HG02852 (cell line): Measurements from ENCODE around the gene OTOL1.

Experiments
- ATAC-seq: cut with Tn5 transposase; IDR thresholded peaks from one replicate; pipeline ENCODE4 v1.9.1; 2021; ENCODE audit warnings: mild to moderate bottlenecking, moderate library complexity; ENCODE audit not compliant: unreplicated experiment

Gene OTOL1

GRCh38 chr3:161531930-161532329 lies 35.3 kb downstream of the OTOL1 start:
- no peak for ATAC-seq

- ATAC-seq = peak; percentile 64
Measured at GRCh38 chr3:161540594-161540993, 44.0 kb downstream of the OTOL1 start.

GRCh38 chr3:161545824-161546223 lies 49.2 kb downstream of the OTOL1 start:
- no peak for ATAC-seq

- no peak for ATAC-seq
Measured at GRCh38 chr3:161548301-161548700, 51.7 kb downstream of the OTOL1 start.

GRCh38 chr3:161549261-161549660 lies 52.7 kb downstream of the OTOL1 start:
- no peak for ATAC-seq

- ATAC-seq = no peak
Measured at GRCh38 chr3:161550491-161551195, 54.0 kb downstream of the OTOL1 start.

GRCh38 chr3:161551697-161552096 lies 55.1 kb downstream of the OTOL1 start:
- ATAC-seq = no peak

- no peak for ATAC-seq
Measured at GRCh38 chr3:161552984-161553560, 56.5 kb downstream of the OTOL1 start.
